ENCODE measurements around the gene IRX4.

GRCh38 chr5:1893754-1894153 lies 11.0 kb upstream of the IRX4 start:
- TF ChIP-seq CTCF (conservative IDR thresholded peaks at IDR 0.05; ENCODE audit: low read depth, low read length) = no peak
- no peak for TF ChIP-seq RFX5 (IDR thresholded peaks at IDR 0.05; ENCODE audit: low read depth, low read length)
- TF ChIP-seq POLR2A (IDR thresholded peaks at IDR 0.05; ENCODE audit: low read depth, low read length) = no peak
- no peak for TF ChIP-seq SMC3 (IDR thresholded peaks at IDR 0.05; ENCODE audit: low read depth, low read length)
- TF ChIP-seq FOS (IDR thresholded peaks at IDR 0.05; ENCODE audit: low read depth, low read length) = no peak
- no peak for TF ChIP-seq MAZ (IDR thresholded peaks at IDR 0.05; ENCODE audit: borderline replicate concordance, low read depth, low read length)
- no peak for TF ChIP-seq BHLHE40 (IDR thresholded peaks at IDR 0.05; ENCODE audit: low read depth, low read length)
- no peak for TF ChIP-seq RCOR1 (IDR thresholded peaks at IDR 0.05; ENCODE audit: insufficient replicate concordance, low read length)
- TF ChIP-seq ELK1 (IDR thresholded peaks at IDR 0.05; ENCODE audit: borderline replicate concordance, low read depth, low read length) = no peak
- TF ChIP-seq USF2 (IDR thresholded peaks at IDR 0.05; ENCODE audit: low read depth, low read length) = no peak
- no peak for TF ChIP-seq RAD21 (IDR thresholded peaks at IDR 0.05; ENCODE audit: low read length)
- TF ChIP-seq MAFK (IDR thresholded peaks at IDR 0.05; ENCODE audit: low read depth, low read length) = no peak
- no peak for TF ChIP-seq MXI1 (IDR thresholded peaks at IDR 0.05; ENCODE audit: borderline replicate concordance, low read depth, low read length)
- TF ChIP-seq NFE2L2 (IDR thresholded peaks at IDR 0.05; ENCODE audit: low read depth, low read length) = no peak
